Activated B cell treated with CpG ODN at 0.5 μM for 24 hours (primary cell): ENCODE data around the gene HLCS. TPM values are rescaled to one million over a fixed set of nuclear protein-coding genes. Genes with fewer than 3 reads are reported as not detected.

Experiments
- ATAC-seq: fragments of 200-7000 bp; cut with Tn5 transposase; one replicate; pipeline ENCODE4 v1.10.0; 2021; ENCODE audit warnings: low read depth, mild to moderate bottlenecking, moderate library complexity
- CTCF ChIA-PET: fragments of 350-600 bp; sonication (Branson Sonifier 250); formaldehyde crosslinking; loops from one replicate; lab custom pipeline; 2021; ENCODE audit warnings: antibody characterized with exemption; lab: Charles Lee
- POLR2A ChIA-PET: fragments of 350-600 bp; sonication (Branson Sonifier 250); formaldehyde crosslinking; loops from one replicate; lab custom pipeline; 2021; ENCODE audit warnings: antibody characterized with exemption; lab: Charles Lee
- DNase-seq: peaks from one replicate; pipeline ENCODE4 v3.0.0; 2022
- H3K27ac Mint-ChIP-seq: one replicate; pipeline ENCODE4 v1.8.0; 2020; ENCODE audit warnings: mixed read lengths
- H3K27me3 Mint-ChIP-seq: one replicate; pipeline ENCODE4 v1.8.0; 2021; ENCODE audit warnings: mixed read lengths
- H3K36me3 Mint-ChIP-seq: one replicate; pipeline ENCODE4 v1.8.0; 2021; ENCODE audit warnings: low read depth, mixed read lengths
- H3K4me1 Mint-ChIP-seq: one replicate; pipeline ENCODE4 v1.8.0; 2021; ENCODE audit warnings: mixed read lengths
- H3K4me3 Mint-ChIP-seq: one replicate; pipeline ENCODE4 v1.8.0; 2020; ENCODE audit warnings: mild to moderate bottlenecking, mixed read lengths
- H3K9me3 Mint-ChIP-seq: one replicate; pipeline ENCODE4 v1.8.0; 2020; ENCODE audit warnings: mixed read lengths
- CTCF ChIP-seq: fragments of 200-600 bp; IDR thresholded peaks from one replicate; pipeline ENCODE4 v1.8.0; 2022; ENCODE audit warnings: antibody characterized with exemption, mild to moderate bottlenecking
- intact Hi-C: fragments of 100-400 bp; cut with micrococcal nuclease; formaldehyde crosslinking; loops from one replicate; pipeline ENCODE4 v1.15.1; 2024
- total RNA-seq: library from RNA; stranded (reverse); gene quantifications from 2 replicates; pipeline ENCODE4 v1.2.3, GENCODE V29; 2022

HLCS gene
- total RNA-seq, 1 donor from 2014 or later: 10.6 TPM

GRCh38 chr21:36841866-36842265 is 124.6 kb downstream of the HLCS start:
- intact Hi-C loops: no loop called here
- no peaks in the 10 kb centered on the region for H3K36me3 Mint-ChIP-seq
- no peaks in the 10 kb centered on the region for H3K27me3 Mint-ChIP-seq
- ChIA-PET POLR2A (no interaction called here), CTCF (no interaction called here)
- DNase-seq (no peak), ATAC-seq (no peak)
- H3K4me3 Mint-ChIP-seq: no peak overlapping the region
- no peak for TF ChIP-seq CTCF
- no peaks in the 10 kb centered on the region for H3K4me1 Mint-ChIP-seq
- H3K9me3 Mint-ChIP-seq: no peaks in the 10 kb centered on the region
- H3K27ac Mint-ChIP-seq: no peak overlapping the region

GRCh38 chr21:36839735-36840134 is 126.7 kb downstream of the HLCS start:
- Mint-ChIP-seq H3K4me1 (no peaks in the 10 kb centered on the region), H3K27ac (no peak overlapping the region), H3K27me3 (no peaks in the 10 kb centered on the region), H3K4me3 (no peak overlapping the region), H3K36me3 (no peaks in the 10 kb centered on the region), H3K9me3 (no peaks in the 10 kb centered on the region)
- CTCF ChIA-PET: no interaction called here
- intact Hi-C loops: no loop called here
- DNase-seq (no peak), ATAC-seq (no peak)
- TF ChIP-seq CTCF: no peak
- POLR2A ChIA-PET: no interaction called here

- no peaks in the 10 kb centered on the region for H3K27me3 Mint-ChIP-seq
- H3K4me1 Mint-ChIP-seq: no peaks in the 10 kb centered on the region
- H3K4me3 Mint-ChIP-seq: no peak overlapping the region
- no peak for ATAC-seq
- H3K27ac Mint-ChIP-seq: no peak overlapping the region
- no peaks in the 10 kb centered on the region for H3K9me3 Mint-ChIP-seq
- no peak for TF ChIP-seq CTCF
- CTCF ChIA-PET: no interaction called here
- DNase-seq: no peak
- intact Hi-C loops: no loop called here
- H3K36me3 Mint-ChIP-seq: no peaks in the 10 kb centered on the region
- POLR2A ChIA-PET: no interaction called here
Measured at GRCh38 chr21:36839123-36839522, 127.3 kb downstream of the HLCS start.

- no peak for TF ChIP-seq CTCF
- Mint-ChIP-seq H3K27me3 (no peaks in the 10 kb centered on the region), H3K36me3 (no peaks in the 10 kb centered on the region), H3K4me3 (no peak overlapping the region), H3K27ac (no peak overlapping the region), H3K9me3 (no peaks in the 10 kb centered on the region), H3K4me1 (no peaks in the 10 kb centered on the region)
- DNase-seq (no peak), ATAC-seq (no peak)
- CTCF ChIA-PET: no interaction called here
- POLR2A ChIA-PET: no interaction called here
- intact Hi-C loops: no loop called here
Measured at GRCh38 chr21:36835383-36835795, 131.1 kb downstream of the HLCS start.

- no peak for TF ChIP-seq CTCF
- Mint-ChIP-seq H3K27ac (no peak overlapping the region), H3K36me3 (no peaks in the 10 kb centered on the region), H3K27me3 (no peaks in the 10 kb centered on the region), H3K4me3 (no peak overlapping the region), H3K9me3 (no peaks in the 10 kb centered on the region), H3K4me1 (no peaks in the 10 kb centered on the region)
- no peak for ATAC-seq
- ChIA-PET POLR2A (no interaction called here), CTCF (no interaction called here)
- DNase-seq: no peak
- intact Hi-C loops: no loop called here
Measured at GRCh38 chr21:36834192-36834591, 132.3 kb downstream of the HLCS start.
